Bone marrow (tissue), 2 donors: Measurements from ENCODE around the gene ACSS2.
"Not testable (repeated sequence)": the region's sequence is repeated elsewhere in the genome, so short reads cannot be mapped to it uniquely, and the experiment has no call there.

Experiments
- DNase-seq, 2 donors: peaks; one replicate each; lab custom pipeline; 2025; lab: John Stamatoyannopoulos, UW

ACSS2 gene

DNA sequence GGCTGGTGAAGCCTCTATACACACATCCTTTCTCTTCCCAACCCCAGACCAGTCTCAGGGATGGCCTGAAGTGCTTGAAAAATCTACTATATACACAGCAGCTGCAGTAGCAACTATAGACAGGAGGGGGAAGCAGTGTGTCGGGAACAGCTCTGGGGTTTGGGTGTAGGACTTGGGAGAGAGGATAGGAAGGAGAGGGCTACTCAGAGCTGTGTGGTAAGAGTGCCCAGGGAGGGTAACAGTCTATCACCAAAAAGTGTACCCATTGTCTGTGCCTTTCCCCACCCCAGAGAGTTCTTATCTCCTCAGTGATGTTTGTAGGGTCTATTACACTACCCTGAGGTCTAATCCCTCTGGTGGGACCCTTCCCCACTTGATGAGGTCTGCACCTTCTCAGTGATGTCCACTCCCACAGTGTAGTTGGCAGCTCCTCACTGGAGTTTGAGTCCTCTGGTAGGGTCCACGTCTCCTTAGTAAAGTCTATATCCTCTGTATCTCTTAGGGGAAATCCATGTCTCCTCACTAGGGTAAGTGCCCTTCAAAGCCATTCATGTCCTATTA lies 2.2 kb upstream of the ACSS2 start:
- DNase-seq = peak; percentile 27 to 86

DNA sequence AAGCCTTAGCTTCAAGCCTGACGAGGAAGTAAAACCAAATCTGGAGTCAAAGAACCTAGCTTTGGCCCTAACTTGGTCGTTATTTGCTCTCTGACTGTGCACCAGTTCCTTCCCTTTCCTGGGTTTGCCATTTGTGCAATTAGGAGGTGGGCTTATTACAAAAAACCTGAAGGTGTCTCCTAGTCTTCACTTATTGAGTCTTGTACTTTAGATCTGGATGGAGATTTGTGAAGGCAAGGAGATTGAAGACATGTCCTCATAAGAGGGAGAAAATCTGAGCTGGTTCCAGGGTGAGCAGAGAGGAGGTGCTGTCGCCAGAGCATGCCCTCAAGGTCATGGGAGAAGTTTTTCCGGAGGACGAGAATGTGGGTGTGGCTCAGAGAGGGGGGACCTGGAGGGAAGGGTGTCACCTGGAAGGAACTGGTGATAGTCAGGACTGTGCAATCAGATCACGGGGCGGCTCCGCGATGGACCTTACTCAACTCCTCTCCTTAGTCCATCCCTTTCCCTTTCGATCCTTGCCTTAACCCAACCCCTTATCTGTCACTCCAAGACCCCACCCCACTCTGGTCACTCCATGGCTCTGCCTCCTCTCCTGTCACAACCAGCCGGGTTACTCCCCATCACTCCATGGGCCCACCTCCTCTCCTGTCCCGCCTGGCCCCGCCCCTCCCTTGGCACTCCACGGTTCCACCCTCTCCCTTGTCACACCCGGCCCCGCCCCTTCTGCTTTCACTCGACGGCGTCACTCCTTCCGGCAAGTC lies 588 bp upstream of the ACSS2 start:
- DNase-seq = peak in 1 of 2 donors; percentile 99

DNA sequence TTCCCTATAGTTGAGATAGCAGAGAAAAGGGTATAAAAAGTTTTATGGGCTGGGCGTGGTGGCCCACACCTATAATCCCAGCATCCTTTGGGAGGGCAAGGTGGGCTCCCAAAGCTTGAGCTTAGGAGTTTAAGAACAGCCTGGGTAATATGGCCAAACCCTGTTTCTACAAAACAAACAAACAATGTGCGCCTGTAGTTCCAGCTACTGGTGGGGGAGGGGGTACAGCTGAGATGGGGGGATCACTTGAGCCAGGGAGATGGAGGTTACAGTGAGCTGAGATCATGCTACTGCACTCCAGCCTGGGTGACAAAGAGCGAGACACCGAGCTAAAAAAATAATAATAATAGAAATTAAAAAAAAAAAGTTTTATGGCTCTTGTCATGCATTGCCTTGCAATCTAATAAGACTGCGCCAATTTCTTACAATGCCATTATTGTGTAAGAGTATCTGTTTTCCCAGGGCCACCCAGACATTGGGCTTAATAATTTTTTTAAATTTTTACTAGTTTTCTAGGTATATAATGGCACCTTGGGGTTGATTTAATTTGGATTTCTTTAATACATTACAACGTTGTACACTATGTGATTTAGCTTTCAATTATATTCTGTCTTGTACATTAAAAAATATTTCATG lies 3.9 kb downstream of the ACSS2 start:
- DNase-seq = no peak

DNA sequence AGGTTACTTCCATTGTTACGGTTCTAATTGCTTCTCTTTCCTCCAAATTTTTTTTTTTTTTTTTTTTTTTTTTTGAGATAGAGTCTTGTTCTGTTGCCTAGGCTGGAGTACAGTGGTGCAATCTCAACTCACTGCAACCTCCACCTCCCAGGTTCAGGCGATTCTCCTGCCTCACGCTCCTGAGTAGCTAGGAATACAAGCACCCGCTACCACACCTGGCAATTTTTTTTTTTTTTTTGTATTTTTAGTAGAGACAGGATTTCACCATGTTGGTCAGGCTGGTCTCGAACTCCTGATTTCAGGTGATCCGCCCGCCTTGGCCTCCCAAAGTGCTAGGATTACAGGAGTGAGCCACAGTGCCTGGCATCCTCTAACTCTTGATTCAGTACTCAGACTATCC lies 4.6 kb downstream of the ACSS2 start:
- DNase-seq = not testable (repeated sequence)

DNA sequence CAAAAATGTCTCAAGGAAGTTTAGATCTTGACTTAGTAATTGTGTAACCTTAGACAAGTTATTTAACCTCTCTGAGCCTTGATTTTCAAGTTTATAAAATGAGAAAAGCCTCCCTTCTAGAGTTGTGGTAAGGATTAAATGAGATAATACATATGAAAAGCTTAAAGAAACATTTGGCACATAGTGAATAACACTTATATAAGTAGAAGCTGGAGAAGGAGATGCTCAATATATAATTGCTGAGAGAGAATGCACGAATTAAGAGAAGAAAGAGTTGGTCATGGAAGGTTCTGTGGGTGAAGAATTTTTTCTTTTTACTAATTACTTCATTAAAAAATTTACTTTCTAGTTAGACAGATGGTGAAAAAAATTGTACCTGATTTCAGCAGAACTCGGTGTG lies 5.3 kb downstream of the ACSS2 start:
- no peak for DNase-seq

DNA sequence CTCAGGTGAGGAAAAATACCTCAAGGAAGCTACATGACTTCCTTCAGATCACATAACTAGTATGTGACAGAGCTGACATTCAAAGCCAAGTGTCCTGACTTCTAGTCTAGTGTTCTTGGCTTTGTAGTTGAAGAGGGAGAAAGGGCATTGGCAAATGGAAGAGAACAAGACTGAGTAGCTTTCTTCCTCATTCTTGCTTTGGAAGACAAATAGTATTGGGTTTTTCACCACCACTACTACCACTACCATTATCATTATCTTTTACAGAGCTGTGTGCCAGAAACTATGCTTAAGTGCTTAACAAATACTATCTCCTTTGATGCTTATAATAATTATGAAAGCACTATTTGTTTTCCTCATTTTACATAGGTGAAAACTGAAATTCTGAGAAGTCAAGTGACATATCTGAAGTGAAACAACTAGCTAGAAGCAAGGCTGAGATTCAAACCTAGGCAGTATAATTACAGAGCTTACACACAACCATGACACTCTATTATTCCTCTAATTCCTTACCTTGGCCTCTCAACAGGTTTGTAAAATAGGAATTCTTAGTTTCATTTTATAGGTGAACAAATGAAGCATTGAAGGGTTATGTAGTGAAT lies 6.8 kb downstream of the ACSS2 start:
- DNase-seq = no peak

DNA sequence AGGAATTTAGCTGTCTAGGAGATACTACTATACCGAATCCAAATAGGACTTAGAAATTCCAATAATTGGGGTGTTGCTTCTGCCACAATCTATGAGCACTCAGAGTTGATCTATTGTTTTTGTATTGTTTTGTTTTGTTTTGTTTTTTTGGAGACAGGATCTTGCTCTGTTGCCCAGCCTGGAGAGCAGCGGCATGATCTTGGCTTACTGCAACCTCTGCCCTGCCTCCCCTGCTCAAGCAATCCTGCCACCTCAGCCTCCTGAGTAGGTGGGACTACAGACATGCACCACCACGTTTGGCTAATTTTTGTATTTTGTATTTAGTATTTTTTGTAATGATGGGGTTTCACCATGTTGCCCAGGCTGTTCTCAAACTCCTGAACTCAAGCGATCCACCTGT lies 7.4 kb downstream of the ACSS2 start:
- DNase-seq = no peak

DNA sequence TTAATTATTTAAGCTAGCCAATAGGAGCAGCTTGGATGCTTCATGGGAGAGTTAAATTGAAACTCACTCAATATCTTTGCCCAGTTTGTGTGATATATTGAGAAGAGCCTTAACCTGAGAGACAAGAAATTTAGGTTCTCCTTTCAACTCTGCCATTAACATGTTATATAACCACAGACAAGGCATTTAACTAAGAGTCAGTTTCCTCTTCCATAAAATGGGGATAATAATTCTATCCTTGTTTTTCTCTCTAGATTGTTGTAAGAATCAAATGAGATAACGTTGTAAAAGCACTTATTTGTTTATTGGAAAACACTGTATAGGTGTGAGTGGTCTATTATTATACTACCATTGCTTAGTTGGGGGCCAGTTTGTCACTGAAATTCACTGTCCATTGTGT lies 7.8 kb downstream of the ACSS2 start:
- no peak for DNase-seq

DNA sequence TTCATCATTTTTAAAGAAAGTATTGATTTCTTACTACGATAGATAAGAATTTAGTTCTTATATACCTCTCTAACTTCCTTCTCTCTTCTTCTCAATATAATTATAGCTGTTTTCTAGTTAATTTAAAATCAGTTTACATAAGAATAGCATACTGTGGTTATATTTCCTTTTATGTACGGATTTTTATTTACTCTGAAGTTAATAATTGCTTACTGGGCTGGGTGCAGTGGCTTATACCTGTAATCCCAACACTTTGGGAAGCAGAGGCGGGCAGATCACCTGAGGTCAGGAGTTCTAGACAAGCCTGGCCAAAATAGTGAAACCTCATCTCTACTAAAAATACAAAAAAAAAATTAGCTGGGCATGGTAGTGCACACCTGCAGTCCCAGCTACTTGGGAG lies 9.7 kb downstream of the ACSS2 start:
- no peak for DNase-seq

DNA sequence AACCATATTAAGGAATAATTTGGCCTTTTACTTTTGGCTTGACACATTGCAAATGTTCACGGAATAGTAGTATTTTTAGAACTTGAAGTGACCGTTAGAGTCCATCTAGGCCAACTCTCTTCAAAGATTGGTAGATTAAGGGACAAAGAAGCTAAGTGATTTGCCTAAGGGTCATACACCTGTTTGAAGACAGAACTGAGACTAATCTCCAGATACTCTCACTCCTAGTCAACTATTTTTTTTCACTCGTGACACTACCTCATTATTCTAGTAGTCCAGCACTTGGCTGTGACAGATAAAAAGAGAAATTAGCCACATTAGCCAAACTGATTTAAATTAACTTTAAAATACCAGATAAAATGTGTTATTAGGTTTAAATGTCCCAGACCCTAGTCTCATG lies 10.6 kb downstream of the ACSS2 start:
- DNase-seq = no peak

DNA sequence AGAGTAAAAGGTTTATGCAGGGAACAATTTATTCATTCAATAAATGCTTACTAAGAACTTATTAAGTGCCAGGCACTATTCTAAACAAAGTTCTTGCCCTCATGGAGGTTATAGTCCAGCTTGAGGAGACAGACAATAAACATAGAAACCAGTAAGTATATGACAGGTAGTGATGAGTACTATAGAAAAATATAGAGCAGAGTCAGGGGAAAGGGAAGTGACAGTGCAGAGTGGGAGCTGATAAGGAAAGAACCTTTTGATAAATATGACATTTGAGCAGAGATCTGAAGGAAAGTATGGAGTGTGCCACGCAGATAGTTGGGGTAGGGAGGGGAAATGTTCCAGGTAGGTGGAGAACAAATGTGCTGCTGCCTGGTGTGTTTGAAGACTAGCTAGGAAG lies 12.1 kb downstream of the ACSS2 start:
- DNase-seq = peak in 1 of 2 donors; percentile 19

DNA sequence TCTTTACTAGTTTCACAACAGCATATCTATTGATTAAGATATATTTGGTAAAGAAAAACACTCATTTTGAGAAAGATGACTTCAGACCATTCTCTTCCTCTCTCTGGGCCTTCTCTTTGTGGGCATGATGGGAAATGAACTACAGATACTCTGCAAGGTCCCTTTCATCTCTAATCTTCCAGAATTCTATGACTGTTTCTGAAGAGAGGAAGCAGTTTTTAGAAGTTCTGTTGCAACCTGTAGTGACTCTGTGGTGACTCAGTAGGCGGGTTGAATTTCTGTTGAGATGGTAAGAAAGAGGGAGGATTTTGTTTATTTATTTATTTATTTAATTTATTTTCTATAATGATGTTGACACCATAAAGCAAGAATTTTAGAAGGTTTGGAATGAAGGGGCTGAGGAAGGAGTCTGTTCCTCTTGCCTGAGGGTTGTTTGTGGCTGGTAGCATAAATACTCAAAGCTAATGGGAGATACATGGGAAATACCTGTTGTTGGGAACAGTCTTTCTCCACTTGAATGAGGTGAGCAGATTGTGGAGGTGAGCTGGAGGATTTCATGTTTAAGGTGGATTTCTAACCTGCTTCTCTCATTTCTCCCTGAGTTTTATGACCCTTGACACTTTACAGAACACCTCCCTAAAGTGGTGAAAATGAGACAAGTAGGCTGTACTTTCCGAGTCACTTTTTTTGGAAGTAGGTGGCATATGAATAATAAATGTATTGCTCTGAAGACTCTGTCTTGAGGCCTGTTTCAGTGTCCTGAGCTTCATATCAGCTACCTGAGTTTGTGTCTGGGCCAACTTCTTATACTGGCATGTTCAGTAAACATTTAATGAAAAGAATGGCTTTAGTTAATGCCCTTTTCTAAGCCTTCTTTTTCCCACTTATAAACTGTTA lies 15.0 kb downstream of the ACSS2 start:
- DNase-seq = peak in 1 of 2 donors; percentile 71

DNA sequence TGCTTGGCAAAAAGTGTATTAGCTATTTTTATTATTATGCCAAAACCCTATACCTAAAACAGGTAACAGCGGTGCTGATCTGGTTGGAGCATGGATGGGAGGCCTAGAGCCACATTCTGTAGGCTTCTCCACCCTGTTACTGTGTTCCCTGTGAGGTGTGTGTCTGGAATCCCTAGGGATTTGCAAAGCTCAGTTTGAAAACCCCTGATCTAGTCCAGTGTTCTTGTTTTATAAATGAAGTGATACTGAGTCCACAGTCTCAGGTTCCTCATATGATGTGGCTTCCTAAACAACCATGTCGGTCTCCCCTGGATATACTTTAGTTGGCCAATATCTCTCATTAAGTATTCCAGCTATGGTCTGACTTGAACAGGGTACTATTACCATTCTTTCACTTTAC lies 16.3 kb downstream of the ACSS2 start:
- DNase-seq = no peak

DNA sequence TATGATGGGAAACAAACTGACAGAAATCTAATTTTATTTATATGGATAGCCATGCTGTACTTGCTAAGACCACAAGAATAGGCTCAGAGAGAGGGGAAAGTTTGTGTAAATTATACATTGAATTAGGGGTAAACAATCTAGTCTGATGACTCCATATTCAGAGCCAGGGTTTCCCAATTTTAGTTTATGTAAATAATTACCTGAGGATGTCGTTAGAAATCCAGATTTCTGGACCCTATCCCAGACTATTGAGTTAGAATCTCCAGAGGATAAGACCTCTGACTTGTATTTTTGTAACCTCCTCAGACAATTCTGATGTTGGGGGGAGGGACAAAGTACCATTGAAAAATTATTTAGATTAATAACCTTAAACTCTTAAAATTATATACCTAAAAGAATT lies 18.3 kb downstream of the ACSS2 start:
- DNase-seq = no peak

DNA sequence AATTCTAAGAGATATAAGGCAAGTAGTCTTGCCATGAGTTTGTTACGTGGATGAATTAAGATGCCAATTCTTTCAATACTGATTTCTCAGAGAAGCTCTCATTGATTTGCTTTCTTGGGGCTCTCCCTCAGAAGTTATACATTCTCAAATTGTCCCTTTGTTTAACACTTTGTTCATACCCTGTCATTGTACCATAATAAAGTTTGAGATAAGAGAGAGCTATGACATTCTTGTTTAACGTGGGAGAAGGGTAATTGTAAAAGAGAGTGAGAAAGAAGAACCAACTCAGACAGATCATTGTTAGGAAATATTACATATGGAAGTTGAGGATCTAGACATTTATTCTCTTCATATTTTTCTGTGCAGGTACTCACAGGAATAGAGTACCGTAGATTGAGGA lies 19.1 kb downstream of the ACSS2 start:
- no peak for DNase-seq

DNA sequence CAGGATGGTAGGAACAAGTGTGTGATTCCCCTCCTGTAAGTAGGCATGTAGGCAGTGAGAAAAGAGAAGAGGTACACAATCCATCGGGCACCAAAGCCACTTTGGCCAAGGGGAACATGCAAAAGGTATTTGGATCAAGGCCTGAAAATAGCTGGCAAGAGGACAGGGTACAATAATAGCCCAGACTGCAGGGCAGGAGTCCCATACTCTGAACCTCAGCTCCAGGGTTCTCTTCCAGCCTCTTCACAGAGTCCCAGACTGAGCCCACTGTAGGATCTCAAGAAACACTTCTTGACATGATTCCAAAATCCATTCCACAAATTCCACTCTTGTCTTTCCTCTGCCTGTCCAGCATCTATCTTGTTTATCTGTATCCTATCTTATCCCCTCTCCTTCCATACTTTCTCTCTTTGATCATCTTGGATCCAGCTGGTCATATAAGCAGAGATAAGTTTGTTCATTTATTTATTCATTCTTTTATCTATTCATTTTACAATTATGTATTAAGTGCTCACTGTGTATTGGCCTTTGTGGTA lies 19.7 kb downstream of the ACSS2 start:
- DNase-seq = no peak

DNA sequence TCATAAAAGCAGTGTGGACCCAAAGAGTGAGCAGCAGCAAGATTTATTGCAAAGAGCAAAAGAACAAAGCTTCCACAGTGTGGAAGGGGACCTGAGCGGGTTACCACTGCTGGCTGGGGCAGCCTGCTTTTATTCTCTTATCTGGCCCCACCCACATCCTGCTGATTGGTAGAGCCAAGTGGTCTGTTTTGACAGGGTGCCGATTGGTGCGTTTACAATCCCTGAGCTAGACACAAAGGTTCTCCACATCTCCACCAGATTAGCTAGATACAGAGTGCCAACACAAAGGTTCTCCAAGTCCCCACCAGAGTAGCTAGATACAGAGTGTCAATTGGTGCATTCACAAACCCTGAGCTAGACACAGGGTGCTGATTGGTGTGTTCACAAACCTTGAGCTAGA lies 21.7 kb downstream of the ACSS2 start:
- not testable (repeated sequence) for DNase-seq

DNA sequence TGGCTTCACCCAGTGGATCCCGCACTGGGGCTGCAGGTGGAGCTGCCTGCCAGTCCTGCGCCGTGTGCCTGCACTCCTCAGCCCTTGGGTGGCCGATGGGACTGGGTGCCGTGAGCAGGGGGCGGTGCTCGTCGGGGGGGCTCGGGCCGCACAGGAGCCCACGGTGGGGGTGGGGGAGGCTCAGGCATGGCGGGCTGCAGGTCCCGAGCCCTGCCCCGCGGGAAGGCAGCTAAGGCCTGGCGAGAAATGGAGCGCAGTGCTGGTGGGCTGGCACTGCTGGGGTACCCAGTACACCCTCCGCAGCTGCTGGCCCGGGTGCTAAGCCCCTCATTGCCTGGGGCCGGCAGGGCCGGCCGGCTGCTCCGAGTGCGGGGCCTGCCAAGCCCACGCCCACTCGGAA lies 22.3 kb downstream of the ACSS2 start:
- DNase-seq = not testable (repeated sequence)

DNA sequence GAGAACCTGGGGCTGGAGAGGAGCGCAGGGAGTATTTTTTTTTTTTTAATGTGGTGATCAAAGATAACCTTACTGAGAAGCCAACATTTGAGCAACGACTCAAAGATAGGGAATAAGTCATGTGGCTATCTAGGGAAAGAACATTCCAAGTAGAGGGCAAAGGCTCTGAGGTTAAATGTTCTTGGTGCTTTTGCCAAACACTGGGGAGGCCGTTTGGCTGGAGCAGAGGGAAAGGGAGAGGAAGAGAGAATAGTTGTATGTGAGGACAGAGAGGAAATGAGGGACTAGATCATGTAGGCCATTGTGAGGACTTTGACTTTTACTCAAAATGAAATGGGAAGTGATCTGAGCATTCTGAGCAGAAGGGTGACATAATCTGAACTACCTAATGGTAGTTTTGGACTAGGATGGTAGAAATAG lies 27.8 kb downstream of the ACSS2 start:
- peak in 1 of 2 donors; percentile 7 for DNase-seq

DNA sequence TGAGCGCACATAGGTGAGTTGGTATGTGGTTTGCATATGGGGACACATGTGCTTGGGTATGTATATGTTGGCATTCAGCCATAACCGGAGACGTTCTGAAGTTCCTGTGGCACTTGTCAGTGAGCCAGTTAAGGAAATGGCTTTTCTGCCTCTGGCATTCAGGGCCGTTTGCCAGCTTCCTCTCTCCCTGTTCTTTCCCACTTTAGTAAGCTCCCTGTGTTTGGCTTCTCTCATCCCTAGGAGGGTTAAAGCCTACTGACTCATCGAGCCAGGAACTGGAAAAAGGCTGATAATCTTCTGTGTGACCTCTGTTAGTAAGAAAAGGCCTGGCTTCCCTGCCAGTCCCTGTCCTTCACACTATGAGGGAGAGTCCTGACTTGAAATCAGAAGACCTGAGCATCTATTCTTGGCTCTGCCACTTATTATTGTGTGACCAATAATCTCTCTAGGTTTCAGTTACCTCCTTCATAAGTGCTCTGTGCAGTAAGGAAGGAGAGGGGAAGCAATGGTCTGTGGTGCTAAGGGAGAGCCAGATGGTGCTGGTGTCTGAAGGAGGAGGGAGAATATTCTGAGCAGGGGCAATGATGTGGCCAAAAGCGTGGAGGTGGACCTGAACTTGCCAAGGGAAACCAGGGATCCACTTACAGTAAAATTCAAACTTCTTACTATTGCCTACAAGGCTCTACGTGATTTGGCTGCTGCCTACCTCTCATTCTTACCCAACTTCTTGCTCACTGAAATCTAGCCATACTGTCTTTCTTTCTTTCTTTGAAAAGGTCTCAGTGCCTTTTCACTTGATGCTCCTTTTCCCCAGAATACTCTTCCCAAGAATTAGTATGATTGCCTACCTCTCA lies 31.4 kb downstream of the ACSS2 start:
- no peak for DNase-seq

DNA sequence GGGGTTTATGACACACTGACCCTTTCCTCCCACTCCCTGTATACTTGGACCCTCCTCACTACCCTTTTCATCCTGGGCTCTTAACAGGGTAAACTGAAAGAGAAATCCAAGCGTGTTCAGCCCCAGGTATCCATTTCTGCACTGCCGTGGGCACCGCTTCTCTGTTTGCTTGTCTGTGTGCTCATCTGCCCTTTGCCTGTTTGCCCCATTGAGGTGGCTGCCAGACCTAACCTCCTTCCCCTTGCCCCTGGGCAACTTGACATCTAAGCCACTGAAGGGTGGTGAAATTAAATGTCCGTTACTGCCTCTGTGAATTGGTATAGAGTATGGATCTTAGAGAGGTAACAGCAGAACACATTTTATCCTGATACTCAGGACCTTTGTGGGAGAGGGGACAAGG lies 38.7 kb downstream of the ACSS2 start:
- no peak for DNase-seq
